Activated CD4-positive, alpha-beta memory T cell treated with anti-CD3 and anti-CD28 coated beads, Interleukin-2, amount 10 ng/mL, durations not matched to agents 7 days and 5 days (primary cell): ENCODE results near the gene CYP11A1. TPM values are rescaled to one million over a fixed set of nuclear protein-coding genes. Genes with fewer than 3 reads are reported as not detected.

Experiments
- CTCF ChIA-PET: fragments of 350-600 bp; sonication (Branson Sonifier 250); formaldehyde crosslinking; loops from one replicate; lab custom pipeline; 2021; ENCODE audit warnings: antibody characterized with exemption, inconsistent platforms; lab: Charles Lee
- POLR2A ChIA-PET: fragments of 350-600 bp; sonication (Branson Sonifier 250); formaldehyde crosslinking; loops from one replicate; lab custom pipeline; 2021; ENCODE audit warnings: antibody characterized with exemption; lab: Charles Lee
- DNase-seq: peaks from one replicate; pipeline ENCODE4 v3.0.0-alpha.2; 2020
- H3K27ac Mint-ChIP-seq: one replicate; pipeline ENCODE4 v1.8.0; 2021; ENCODE audit warnings: mild to moderate bottlenecking, mixed read lengths
- H3K27me3 Mint-ChIP-seq: one replicate; pipeline ENCODE4 v1.8.0; 2021; ENCODE audit warnings: mixed read lengths
- H3K36me3 Mint-ChIP-seq: one replicate; pipeline ENCODE4 v1.8.0; 2021; ENCODE audit warnings: low read depth, mixed read lengths
- H3K4me1 Mint-ChIP-seq: one replicate; pipeline ENCODE4 v1.8.0; 2021; ENCODE audit warnings: mixed read lengths
- H3K4me3 Mint-ChIP-seq: one replicate; pipeline ENCODE4 v1.8.0; 2021; ENCODE audit warnings: mild to moderate bottlenecking, mixed read lengths
- H3K9me3 Mint-ChIP-seq: one replicate; pipeline ENCODE4 v1.8.0; 2021; ENCODE audit warnings: mixed read lengths
- total RNA-seq, 2 experiments: library from RNA; stranded (reverse); gene quantifications; one replicate each; pipeline ENCODE4 v1.2.3, GENCODE V29; 2021

CYP11A1 gene
- total RNA-seq, 2 experiments from 2014 or later, result not detected

DNA sequence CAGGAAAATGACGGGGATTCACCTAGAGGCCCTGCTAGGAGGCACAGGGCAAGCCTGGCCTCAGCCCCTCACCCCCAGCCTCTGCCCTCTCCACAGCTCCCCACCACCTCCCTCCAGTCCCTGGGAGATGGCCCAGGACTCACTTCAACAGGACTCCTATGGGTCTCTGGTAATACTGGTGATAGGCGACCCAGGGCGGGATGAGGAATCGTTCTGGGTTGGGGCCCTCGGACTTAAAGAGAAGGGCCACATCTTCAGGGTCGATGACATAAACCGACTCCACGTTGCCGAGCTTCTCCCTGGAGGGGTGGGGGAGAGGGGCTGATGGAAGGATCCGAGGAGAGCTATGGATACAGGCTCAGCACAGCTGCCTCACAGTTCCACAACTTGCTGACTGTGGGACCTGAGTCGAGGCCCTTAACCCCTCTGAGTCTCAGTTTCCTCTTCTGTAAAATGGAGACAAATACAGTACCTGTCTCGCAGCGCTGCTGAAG, 19.6 kb downstream of the CYP11A1 start:
- Mint-ChIP-seq H3K4me3 (no peak overlapping the region), H3K36me3 (no peaks in the 10 kb centered on the region), H3K27ac (no peak overlapping the region), H3K4me1 (no peaks in the 10 kb centered on the region), H3K9me3 (no peaks in the 10 kb centered on the region), H3K27me3 (peaks cover 22% of the 10 kb centered on the region)
- no peak for DNase-seq
- CTCF ChIA-PET, result no interaction called here
- POLR2A ChIA-PET, result no interaction called here

DNA sequence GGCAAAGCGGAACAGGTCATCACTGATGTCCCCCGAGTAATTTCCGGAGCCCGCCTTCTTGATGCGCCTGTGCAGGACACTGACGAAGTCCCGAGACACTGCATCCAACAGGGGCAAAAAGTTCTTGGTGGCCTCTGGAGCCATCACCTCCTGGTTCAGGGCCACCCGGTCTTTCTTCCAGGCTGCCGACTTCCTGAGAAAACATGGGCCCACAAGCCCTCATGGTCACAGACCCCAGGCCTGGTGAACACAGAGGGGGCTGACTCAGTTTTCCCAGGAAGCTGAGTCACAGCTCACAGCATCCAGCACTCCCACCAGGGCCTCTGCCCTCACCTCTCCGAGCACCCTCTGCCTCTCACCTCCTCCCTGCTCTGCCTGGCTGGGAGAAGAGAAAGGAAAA, 22.4 kb downstream of the CYP11A1 start:
- no peak for DNase-seq
- CTCF ChIA-PET, result no interaction called here
- POLR2A ChIA-PET, result no interaction called here
- Mint-ChIP-seq H3K27me3 (peaks cover 13% of the 10 kb centered on the region), H3K36me3 (no peaks in the 10 kb centered on the region), H3K4me1 (no peaks in the 10 kb centered on the region), H3K9me3 (no peaks in the 10 kb centered on the region), H3K4me3 (no peak overlapping the region), H3K27ac (no peak overlapping the region)

DNA sequence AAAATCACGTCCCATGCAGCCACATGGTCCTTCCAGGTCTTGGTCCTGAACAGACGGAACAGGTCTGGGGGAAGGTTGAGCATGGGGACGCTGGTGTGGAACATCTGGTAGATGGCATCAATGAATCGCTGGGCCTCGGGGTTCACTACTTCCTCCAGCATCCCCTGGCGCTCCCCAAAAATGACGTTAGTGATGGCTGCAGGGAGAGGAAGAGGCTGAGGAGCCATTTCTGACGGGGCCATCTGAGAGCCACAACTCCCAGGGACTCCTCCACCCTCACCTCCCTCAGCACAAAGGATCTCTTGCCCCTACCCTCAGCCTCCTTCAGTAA, 23.7 kb downstream of the CYP11A1 start:
- Mint-ChIP-seq H3K27me3 (peaks cover 13% of the 10 kb centered on the region), H3K9me3 (no peaks in the 10 kb centered on the region), H3K27ac (no peak overlapping the region), H3K4me1 (no peaks in the 10 kb centered on the region), H3K4me3 (no peak overlapping the region), H3K36me3 (no peaks in the 10 kb centered on the region)
- DNase-seq, result no peak
- CTCF ChIA-PET, result no interaction called here
- POLR2A ChIA-PET, result no interaction called here

DNA sequence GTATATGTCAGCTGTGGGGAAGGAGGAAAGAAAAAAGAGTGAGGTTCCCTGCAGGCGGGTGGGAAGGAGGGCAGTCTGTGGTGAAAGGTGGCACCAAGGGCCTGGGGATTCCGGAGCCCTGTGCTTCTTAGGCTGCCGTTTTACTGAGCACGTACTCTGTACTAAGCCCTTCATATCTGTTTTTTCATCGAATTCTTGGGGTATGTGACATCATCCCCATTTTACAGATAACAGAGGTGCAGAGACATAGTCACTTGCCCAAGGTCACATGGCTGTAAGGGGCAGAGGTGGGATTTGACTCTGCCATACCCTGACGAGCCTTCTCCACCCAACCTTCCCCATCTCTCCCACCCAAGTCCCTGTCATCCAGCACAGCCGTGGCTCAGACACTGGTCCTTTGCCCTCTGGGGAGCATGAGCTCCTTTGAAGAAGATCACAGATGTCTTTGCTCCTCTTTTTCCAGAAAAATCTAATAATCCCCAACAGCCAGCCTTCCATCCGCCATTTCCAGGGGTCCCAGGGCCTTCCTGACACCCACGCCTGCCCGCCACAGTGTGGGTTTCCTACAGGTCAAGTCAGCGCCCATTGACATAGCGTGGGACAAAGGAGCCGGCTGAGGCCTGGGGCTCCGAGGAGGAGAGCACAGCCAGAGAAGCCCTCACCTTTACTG, 24.2 kb downstream of the CYP11A1 start:
- Mint-ChIP-seq H3K27me3 (peaks cover 13% of the 10 kb centered on the region), H3K9me3 (no peaks in the 10 kb centered on the region), H3K36me3 (no peaks in the 10 kb centered on the region), H3K27ac (no peak overlapping the region), H3K4me3 (no peak overlapping the region), H3K4me1 (no peaks in the 10 kb centered on the region)
- DNase-seq, result no peak
- POLR2A ChIA-PET, result no interaction called here
- CTCF ChIA-PET, result no interaction called here

DNA sequence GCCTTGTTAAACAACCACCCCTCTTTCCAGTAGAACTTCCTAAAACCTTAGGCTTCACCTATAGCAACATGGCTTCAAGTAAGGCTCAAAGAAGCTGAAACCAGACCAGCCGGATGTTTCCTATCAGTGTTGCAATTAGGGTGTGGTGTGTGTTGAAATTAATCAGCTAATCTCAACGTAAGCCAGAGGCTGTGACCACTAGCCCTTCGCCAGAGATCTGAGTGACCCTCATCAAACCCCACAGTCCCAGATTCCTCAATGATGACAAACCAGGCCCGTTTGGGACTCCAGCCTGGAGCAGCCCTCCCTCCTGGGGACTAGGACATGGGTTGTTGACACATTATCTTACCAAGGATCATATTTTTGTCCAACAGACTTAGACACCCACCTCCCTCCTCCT, 27.3 kb downstream of the CYP11A1 start:
- H3K36me3 Mint-ChIP-seq, result no peaks in the 10 kb centered on the region
- H3K9me3 Mint-ChIP-seq, result no peaks in the 10 kb centered on the region
- POLR2A ChIA-PET, result no interaction called here

DNA sequence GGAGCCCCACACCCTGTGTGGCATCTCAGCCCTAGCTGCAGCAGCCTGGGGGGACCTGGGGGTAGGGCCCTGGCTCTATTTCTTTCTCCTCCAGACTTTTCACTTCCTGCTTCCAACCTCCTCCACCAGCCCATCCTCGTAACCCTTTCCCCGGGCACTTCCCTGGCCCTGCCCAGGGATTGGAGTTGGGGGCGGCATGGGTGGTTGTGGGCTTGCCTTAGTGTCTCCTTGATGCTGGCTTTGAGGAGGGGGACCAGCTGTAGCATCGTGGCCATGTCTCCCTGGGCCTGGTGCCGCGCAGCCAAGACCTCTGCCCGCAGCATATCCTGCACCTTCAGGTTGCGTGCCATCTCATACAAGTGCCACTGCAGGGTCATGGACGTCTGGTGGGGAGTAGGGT, 28.1 kb downstream of the CYP11A1 start:
- POLR2A ChIA-PET, result no interaction called here

More for the DNA sequence above, 27.3 kb downstream of the CYP11A1 start:
- CTCF ChIA-PET, result interaction anchor here (0.6 kb wide), 1 partner anchor 1308 kb away, joined by 4 read pairs; the partner anchor contains the start of gene SNX33
- Mint-ChIP-seq H3K4me1 (no peaks in the 10 kb centered on the region), H3K27me3 (peaks cover 7% of the 10 kb centered on the region), H3K27ac (no peak overlapping the region), H3K4me3 (no peak overlapping the region)
- no peak for DNase-seq

DNA sequence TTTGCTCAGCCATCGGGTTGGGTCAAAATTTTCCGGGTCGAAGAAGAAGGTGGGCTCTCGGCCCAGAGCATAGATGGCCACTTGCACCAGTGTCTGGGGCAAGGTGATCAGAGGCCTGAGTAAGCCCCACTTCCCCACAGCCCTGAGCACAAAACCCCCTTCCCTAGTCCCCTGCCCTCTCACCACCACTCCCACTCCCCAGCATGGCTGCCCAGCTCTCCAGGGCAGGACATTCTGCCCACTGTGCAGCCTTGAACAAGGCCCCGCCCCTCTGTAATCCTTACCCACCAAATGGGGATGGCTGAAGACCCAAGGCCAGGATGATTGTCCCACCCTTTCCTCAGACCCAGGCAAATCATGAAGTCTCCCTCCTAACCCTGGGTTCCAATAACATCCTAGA, 28.8 kb downstream of the CYP11A1 start:
- Mint-ChIP-seq H3K27me3 (peaks cover 7% of the 10 kb centered on the region), H3K36me3 (no peaks in the 10 kb centered on the region), H3K27ac (no peak overlapping the region), H3K4me1 (no peaks in the 10 kb centered on the region), H3K4me3 (no peak overlapping the region), H3K9me3 (no peaks in the 10 kb centered on the region)
- CTCF ChIA-PET, result no interaction called here
- POLR2A ChIA-PET, result no interaction called here
- no peak for DNase-seq

More for the DNA sequence above, 28.1 kb downstream of the CYP11A1 start:
- Mint-ChIP-seq H3K27ac (no peak overlapping the region), H3K9me3 (no peaks in the 10 kb centered on the region), H3K4me1 (no peaks in the 10 kb centered on the region), H3K27me3 (peaks cover 7% of the 10 kb centered on the region), H3K4me3 (no peak overlapping the region), H3K36me3 (no peaks in the 10 kb centered on the region)
- DNase-seq, result no peak
- CTCF ChIA-PET, result no interaction called here

DNA sequence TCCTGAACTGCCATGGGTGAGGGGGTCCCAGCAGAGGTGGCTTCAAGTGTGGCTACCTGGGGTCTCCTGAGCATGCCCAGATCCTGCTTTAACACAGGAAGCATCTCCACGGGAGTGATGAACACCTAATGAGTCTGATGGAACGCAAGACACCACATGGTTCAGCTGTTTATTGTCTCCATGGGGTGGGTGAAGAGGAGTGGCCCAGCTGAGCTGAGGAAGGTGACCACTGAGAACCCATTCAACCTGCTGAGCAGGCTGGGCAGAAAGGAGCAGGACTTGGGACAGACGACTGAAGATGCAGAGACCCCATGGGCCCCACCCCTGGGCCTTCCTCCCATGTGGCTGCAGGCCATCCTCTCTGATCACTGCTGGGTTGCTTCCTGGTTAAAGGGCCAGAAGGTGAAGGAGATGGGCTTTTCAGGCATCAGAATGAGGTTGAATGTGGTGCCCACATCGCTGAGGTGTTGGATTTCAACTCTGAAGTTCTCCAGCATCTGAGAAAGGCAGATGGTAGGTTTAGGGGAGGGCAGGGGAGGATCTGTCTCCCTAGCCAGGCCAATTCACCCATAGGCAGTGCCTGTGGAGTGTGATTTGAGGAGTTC, 29.7 kb downstream of the CYP11A1 start:
- no peaks in the 10 kb centered on the region for H3K4me1 Mint-ChIP-seq
- no peaks in the 10 kb centered on the region for H3K9me3 Mint-ChIP-seq
- H3K4me3 Mint-ChIP-seq, result no peak overlapping the region
- no peak overlapping the region for H3K27ac Mint-ChIP-seq
- no peaks in the 10 kb centered on the region for H3K36me3 Mint-ChIP-seq
- POLR2A ChIA-PET, result no interaction called here
- peaks cover 7% of the 10 kb centered on the region for H3K27me3 Mint-ChIP-seq
- DNase-seq, result no peak
- CTCF ChIA-PET, result no interaction called here

DNA sequence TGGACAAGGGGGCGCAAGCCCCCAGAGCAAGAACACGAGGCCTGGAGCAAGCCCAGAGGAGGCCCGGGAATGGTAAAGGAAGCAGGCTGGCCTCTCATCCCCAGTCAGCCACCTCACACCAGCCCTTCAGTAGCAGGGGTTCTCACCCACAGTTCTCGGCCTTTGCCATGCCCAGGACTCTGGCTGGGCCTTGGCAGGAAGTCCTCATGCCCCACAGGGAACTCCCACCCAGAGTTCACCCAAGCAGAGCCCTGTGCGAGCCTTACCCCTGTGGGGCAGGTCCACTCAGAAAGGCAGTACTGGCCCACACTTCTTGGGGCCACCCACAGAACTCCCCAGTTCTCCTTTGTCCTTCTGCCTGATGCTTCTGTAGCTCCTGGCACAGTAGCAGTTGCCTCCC, 30.3 kb downstream of the CYP11A1 start:
- CTCF ChIA-PET, result no interaction called here
- POLR2A ChIA-PET, result no interaction called here
- no peaks in the 10 kb centered on the region for H3K4me1 Mint-ChIP-seq
- H3K27ac Mint-ChIP-seq, result no peak overlapping the region
- no peak for DNase-seq
- H3K36me3 Mint-ChIP-seq, result no peaks in the 10 kb centered on the region
- peaks cover 7% of the 10 kb centered on the region for H3K27me3 Mint-ChIP-seq
- no peaks in the 10 kb centered on the region for H3K9me3 Mint-ChIP-seq
- no peak overlapping the region for H3K4me3 Mint-ChIP-seq

DNA sequence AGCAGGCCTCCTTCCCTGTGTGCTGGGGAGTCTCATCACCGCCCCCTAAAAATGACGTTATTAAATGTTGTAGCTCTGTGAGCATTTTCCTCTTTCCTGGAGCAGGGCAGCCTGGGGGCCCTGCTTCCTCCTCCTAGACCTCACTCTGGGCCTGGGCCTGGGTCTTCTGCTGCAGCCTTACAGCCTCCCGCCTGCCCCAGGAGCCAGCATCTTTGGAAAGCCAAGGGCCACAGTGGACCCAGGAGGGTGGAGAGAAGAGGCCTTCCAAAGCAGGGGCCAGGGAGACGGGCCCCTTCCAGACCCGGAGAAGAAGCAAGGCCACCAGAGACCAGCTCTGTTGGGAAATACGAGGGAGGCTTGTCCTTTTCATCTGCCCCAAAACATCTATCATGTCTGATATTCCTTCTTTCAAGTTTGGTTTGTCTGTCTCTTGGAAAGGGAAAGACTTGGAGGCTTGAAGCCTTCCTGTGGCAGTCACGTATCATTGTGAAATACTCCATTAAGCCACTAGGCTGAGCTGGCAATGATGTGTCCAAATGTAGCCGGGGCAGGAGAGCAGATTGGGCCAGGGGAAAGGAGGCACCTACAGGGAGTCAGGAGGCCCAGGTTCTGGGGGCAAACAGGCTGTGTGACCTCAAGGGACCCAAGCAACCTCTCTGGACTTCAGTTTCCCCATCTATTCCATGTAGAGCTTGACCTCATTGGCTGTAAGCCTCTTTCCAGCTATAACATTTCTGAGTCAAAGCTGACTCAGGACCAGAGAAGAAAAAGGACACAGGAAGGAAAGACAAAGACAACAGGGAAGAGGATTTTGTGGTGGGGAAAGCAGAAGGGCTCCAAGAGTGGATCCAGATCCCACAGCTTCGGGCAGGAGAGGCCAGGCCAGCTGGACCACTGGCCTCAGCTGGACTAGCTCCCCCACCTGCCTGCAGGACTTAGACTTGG, 31.1 kb downstream of the CYP11A1 start:
- ChIA-PET CTCF (no interaction called here), POLR2A (no interaction called here)
- no peak overlapping the region for H3K4me3 Mint-ChIP-seq
- no peak for DNase-seq
- H3K36me3 Mint-ChIP-seq, result no peaks in the 10 kb centered on the region
- H3K27me3 Mint-ChIP-seq, result peaks cover 5% of the 10 kb centered on the region
- H3K4me1 Mint-ChIP-seq, result no peaks in the 10 kb centered on the region
- H3K9me3 Mint-ChIP-seq, result no peaks in the 10 kb centered on the region
- no peak overlapping the region for H3K27ac Mint-ChIP-seq

DNA sequence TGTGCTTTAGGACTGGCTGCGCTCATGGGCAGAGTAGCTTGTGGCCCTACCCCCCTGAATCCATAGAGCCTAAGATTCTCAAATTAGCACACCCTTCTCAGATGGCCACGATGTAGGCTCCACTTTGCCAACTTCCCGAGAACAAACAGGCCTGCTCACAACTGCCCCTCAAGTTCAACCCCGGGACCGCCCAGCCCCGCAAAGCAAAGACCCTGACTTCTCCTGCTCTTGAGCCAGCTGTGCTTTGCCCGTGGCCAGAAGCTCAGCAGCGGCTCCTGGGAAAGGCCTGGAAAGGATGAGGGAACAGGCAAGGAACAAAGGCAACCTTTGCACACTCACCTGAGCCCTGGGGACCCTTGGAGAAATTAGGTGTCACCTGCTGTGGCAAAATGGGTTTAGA, 32.0 kb downstream of the CYP11A1 start:
- no peak for DNase-seq
- ChIA-PET CTCF (no interaction called here), POLR2A (no interaction called here)
- H3K27ac Mint-ChIP-seq, result no peak overlapping the region
- no peaks in the 10 kb centered on the region for H3K9me3 Mint-ChIP-seq
- no peaks in the 10 kb centered on the region for H3K4me1 Mint-ChIP-seq
- H3K27me3 Mint-ChIP-seq, result no peaks in the 10 kb centered on the region
- H3K4me3 Mint-ChIP-seq, result no peak overlapping the region
- H3K36me3 Mint-ChIP-seq, result no peaks in the 10 kb centered on the region

DNA sequence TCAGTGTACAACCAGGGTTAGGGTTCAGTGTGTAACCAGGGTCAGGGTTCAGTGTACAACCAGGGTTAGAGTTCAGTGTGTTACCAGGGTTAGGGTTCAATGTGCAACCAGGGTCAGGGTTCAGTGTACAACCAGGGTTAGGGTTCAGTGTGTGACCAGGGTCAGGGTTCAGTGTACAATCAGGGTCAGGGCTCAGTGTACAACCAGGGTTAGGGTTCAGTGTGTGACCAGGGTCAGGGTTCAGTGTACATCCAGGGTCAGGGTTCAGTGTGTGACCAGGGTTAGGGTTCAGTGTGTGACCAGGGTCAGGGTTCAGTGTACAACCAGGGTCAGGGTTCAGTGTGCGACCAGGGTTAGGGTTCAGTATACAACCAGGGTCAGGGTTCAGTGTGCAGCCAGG, 33.3 kb downstream of the CYP11A1 start:
- POLR2A ChIA-PET, result no interaction called here
- CTCF ChIA-PET, result no interaction called here
- Mint-ChIP-seq H3K4me1 (no peaks in the 10 kb centered on the region), H3K4me3 (no peak overlapping the region), H3K27me3 (no peaks in the 10 kb centered on the region), H3K36me3 (no peaks in the 10 kb centered on the region), H3K27ac (no peak overlapping the region), H3K9me3 (no peaks in the 10 kb centered on the region)
- no peak for DNase-seq

DNA sequence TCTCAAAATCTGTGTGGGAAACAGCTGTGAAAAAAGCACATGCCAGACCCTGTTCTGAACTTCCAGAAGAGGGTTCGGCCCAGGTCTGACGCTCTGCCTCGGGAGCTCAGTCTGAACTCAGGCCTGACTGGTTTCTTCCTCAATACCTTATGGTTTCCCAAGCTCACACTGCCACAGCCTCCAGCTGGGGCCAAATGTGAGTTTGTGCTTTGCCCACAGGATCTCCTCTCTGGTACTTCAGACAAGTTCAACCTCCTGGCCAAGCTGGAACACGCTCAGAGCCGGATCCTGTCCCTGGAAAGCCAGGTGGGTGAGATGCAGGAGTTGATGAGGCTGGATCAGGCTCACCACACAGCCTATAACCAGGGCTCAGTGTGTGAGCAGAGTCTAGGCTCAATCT, 33.8 kb downstream of the CYP11A1 start:
- ChIA-PET CTCF (no interaction called here), POLR2A (no interaction called here)
- Mint-ChIP-seq H3K9me3 (no peaks in the 10 kb centered on the region), H3K4me3 (no peak overlapping the region), H3K4me1 (peaks cover 2% of the 10 kb centered on the region), H3K27ac (no peak overlapping the region), H3K27me3 (no peaks in the 10 kb centered on the region), H3K36me3 (no peaks in the 10 kb centered on the region)
- DNase-seq, result no peak
